Measurements from ENCODE around the gene BRINP2. TPM values are rescaled to one million over a fixed set of nuclear protein-coding genes. Genes with fewer than 3 reads are reported as not detected.

Gene BRINP2
- polyA plus RNA-seq, 1 donor (not counting 4 experiments of a cell fraction or from before 2014, with no cell fraction given), result not detected

DNA sequence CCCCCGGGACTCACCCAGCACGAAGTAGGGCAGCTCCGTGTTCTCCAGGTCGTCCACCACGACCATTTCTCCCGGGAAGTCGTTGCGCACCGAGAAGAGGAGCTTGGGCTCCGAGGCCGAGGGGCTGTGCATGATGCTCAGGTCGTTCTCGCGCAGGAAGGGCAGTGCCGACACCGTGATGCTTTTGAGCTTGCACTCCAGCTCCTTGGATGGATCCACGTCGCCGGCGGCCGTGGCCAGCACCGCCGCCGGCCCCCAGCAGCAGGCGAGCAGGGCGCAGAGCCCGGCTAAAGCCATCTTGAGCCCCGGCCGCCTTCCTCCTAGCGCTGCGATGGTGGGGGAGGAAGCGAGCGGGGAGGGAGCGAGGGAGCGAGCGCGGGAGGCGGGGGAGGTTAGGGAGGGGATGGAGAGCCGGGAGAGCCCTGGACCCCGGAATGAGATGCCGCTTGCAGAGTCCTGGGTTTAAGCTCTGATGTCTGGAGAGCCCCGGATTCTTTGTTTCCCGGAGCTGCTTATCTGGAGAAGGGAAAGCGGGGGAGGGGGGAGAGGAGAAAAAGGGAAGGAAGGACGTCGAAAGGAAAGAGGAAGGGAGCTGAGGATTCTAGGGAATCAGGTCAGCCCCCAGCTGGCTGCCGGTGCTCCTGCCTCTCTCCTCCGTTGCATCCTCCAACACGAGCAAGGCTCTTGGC is 6.2 kb upstream of the BRINP2 start, which contains the start of gene ASTN1:
TSS of gene ASTN1 (minus strand) at position 333 of the 689 bp plus-strand sequence. CDS start at position 297, 36 bp downstream.
- no peaks in the 10 kb centered on the region for H3K36me3 ChIP-seq (ENCODE audit: control insufficient read depth in 2 of 2, extremely low read depth in 1 of 2, insufficient read depth in 2 of 2, low read length in 2 of 2)
- peak within 1 kb of the TSS; percentile 36 for H3K4me2 ChIP-seq (ENCODE audit: control insufficient read depth, extremely low read depth, insufficient read depth, low read depth, low read length)
- no peak within 1 kb of the TSS for H3K27ac ChIP-seq (ENCODE audit: control insufficient read depth, insufficient read depth, low read length)
- TF ChIP-seq, protein P1, sequence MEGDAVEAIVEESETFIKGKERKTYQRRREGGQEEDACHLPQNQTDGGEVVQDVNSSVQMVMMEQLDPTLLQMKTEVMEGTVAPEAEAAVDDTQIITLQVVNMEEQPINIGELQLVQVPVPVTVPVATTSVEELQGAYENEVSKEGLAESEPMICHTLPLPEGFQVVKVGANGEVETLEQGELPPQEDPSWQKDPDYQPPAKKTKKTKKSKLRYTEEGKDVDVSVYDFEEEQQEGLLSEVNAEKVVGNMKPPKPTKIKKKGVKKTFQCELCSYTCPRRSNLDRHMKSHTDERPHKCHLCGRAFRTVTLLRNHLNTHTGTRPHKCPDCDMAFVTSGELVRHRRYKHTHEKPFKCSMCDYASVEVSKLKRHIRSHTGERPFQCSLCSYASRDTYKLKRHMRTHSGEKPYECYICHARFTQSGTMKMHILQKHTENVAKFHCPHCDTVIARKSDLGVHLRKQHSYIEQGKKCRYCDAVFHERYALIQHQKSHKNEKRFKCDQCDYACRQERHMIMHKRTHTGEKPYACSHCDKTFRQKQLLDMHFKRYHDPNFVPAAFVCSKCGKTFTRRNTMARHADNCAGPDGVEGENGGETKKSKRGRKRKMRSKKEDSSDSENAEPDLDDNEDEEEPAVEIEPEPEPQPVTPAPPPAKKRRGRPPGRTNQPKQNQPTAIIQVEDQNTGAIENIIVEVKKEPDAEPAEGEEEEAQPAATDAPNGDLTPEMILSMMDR (optimal IDR thresholded peaks at IDR 0.05 in 1 of 3, IDR thresholded peaks at IDR 0.05 in 1 of 3, conservative IDR thresholded peaks at IDR 0.05 in 1 of 3; ENCODE audit: extremely low read depth in 1 of 3, insufficient read depth in 2 of 3, low read length in 3 of 3), result no peak
- TF ChIP-seq EZH2 (IDR thresholded peaks at IDR 0.05; ENCODE audit: low read length), result peak; percentile 35
- H3K9me1 ChIP-seq (ENCODE audit: control insufficient read depth, extremely low read depth, insufficient read depth, low read length), result no peaks in the 10 kb centered on the region
- no peaks in the 10 kb centered on the region for H3K79me2 ChIP-seq (ENCODE audit: control insufficient read depth, insufficient read depth, low read length)
- no peak for DNase-seq (ENCODE audit: low read depth, low spot score)
- H2AFZ ChIP-seq (ENCODE audit: control insufficient read depth, low read length), result peak within 1 kb of the TSS; percentile 19
- H3K4me1 ChIP-seq (ENCODE audit: control insufficient read depth, extremely low read depth, insufficient read depth, low read length), result no peaks in the 10 kb centered on the region
- peak within 1 kb of the TSS in 1 of 3 experiments; percentile 6 for H3K4me3 ChIP-seq (ENCODE audit: control insufficient read depth in 2 of 3, extremely low read depth in 1 of 3, insufficient read depth in 2 of 3, low read depth in 1 of 3, low read length in 3 of 3)
- H3K9ac ChIP-seq (ENCODE audit: control insufficient read depth, extremely low read depth, insufficient read depth, low read length), result no peak within 1 kb of the TSS
- no peaks in the 10 kb centered on the region for H3K9me3 ChIP-seq (ENCODE audit: control insufficient read depth, low read depth, low read length)
- no peaks in the 10 kb centered on the region for H4K20me1 ChIP-seq (ENCODE audit: control insufficient read depth, extremely low read depth, insufficient read depth, low read length)
- dilution Hi-C loops (cut with MboI; ENCODE audit: extremely low pct_ligation_motif_present, low sequenced_read_pairs), result no loop called here
- peaks cover 66% of the 10 kb centered on the region for H3K27me3 ChIP-seq (ENCODE audit: control insufficient read depth, extremely low read depth, insufficient read depth, low read length)
- no peak for FAIRE-seq

DNA sequence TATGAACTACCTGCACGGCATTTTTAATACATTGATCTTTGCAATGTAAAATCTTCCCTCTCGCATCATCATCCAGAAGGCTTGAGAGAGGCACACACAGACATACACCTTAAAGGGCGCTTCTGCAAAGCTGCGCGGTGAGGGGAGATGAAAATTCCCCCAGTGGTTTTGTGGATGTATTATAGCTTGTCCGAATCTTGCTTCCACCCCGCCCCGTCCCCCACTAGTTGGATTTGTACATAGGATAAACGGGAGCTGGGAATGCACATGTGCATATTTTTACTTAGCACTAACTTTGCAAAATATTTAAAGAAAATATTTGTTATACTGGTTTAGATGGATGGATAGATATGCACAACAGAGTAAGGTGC is 5.7 kb upstream of the BRINP2 start:
- H3K27me3 ChIP-seq (ENCODE audit: control insufficient read depth, extremely low read depth, insufficient read depth, low read length), result peaks cover 70% of the 10 kb centered on the region
- no peak for FAIRE-seq
- H2AFZ ChIP-seq (ENCODE audit: control insufficient read depth, low read length), result no peak overlapping the region
- no peak for DNase-seq (ENCODE audit: low read depth, low spot score)
- no peak overlapping the region for H3K9ac ChIP-seq (ENCODE audit: control insufficient read depth, extremely low read depth, insufficient read depth, low read length)
- H3K9me1 ChIP-seq (ENCODE audit: control insufficient read depth, extremely low read depth, insufficient read depth, low read length), result no peaks in the 10 kb centered on the region
- no peaks in the 10 kb centered on the region for H3K79me2 ChIP-seq (ENCODE audit: control insufficient read depth, insufficient read depth, low read length)
- no peaks in the 10 kb centered on the region for H3K36me3 ChIP-seq (ENCODE audit: control insufficient read depth in 2 of 2, extremely low read depth in 1 of 2, insufficient read depth in 2 of 2, low read length in 2 of 2)
- dilution Hi-C loops (cut with MboI; ENCODE audit: extremely low pct_ligation_motif_present, low sequenced_read_pairs), result no loop called here
- TF ChIP-seq EZH2 (IDR thresholded peaks at IDR 0.05; ENCODE audit: low read length), result peak; percentile 32
- TF ChIP-seq, protein P1 (optimal IDR thresholded peaks at IDR 0.05 in 1 of 3, IDR thresholded peaks at IDR 0.05 in 1 of 3, conservative IDR thresholded peaks at IDR 0.05 in 1 of 3; ENCODE audit: extremely low read depth in 1 of 3, insufficient read depth in 2 of 3, low read length in 3 of 3), result no peak
- H3K27ac ChIP-seq (ENCODE audit: control insufficient read depth, insufficient read depth, low read length), result no peak overlapping the region
- H3K4me1 ChIP-seq (ENCODE audit: control insufficient read depth, extremely low read depth, insufficient read depth, low read length), result no peaks in the 10 kb centered on the region
- no peak overlapping the region for H3K4me2 ChIP-seq (ENCODE audit: control insufficient read depth, extremely low read depth, insufficient read depth, low read depth, low read length)
- no peaks in the 10 kb centered on the region for H4K20me1 ChIP-seq (ENCODE audit: control insufficient read depth, extremely low read depth, insufficient read depth, low read length)
- no peak overlapping the region for H3K4me3 ChIP-seq (ENCODE audit: control insufficient read depth in 2 of 3, extremely low read depth in 1 of 3, insufficient read depth in 2 of 3, low read depth in 1 of 3, low read length in 3 of 3)
- H3K9me3 ChIP-seq (ENCODE audit: control insufficient read depth, low read depth, low read length), result no peaks in the 10 kb centered on the region

Measured in keratinocyte (primary cell).